Small intestine (tissue), 4 donors: ENCODE results near the gene XAGE1A. TPM values are rescaled to one million over a fixed set of nuclear protein-coding genes. Genes with fewer than 3 reads are reported as not detected.

Experiments
- polyA plus RNA-seq, 4 donors: library from polyadenylated mRNA; stranded (reverse) in 3 of 4; unstranded in 1 of 4; fragments of 200-250 nt in 3 of 4; fragments of 120-200 nt in 1 of 4; gene quantifications; one replicate each; pipeline versions ENCODE4 v1.2.1 to v1.2.3, GENCODE V29; 2013
- donor health status: healthy with polysubstance abuse.
- donor health status: Bipolar disorder and iron deficiency.
- donor health status: healthy.

Gene XAGE1A
- polyA plus RNA-seq, 4 donors = not detected

Other genes starting within 250 kb of the XAGE1A start
- 1 to 10 TPM in 1 of 4 donors, not detected in 3; 1.6 TPM for gene XAGE2, start 126.8 kb upstream of the XAGE1A start, polyA plus RNA-seq
- gene XAGE1B, start 21.3 kb downstream of the XAGE1A start, polyA plus RNA-seq = not detected
- gene SSX7, start 159.1 kb downstream of the XAGE1A start, polyA plus RNA-seq = not detected
- gene SSX2, start 211.4 kb downstream of the XAGE1A start, polyA plus RNA-seq = not detected